ENCODE data around the gene NEB.

DNA sequence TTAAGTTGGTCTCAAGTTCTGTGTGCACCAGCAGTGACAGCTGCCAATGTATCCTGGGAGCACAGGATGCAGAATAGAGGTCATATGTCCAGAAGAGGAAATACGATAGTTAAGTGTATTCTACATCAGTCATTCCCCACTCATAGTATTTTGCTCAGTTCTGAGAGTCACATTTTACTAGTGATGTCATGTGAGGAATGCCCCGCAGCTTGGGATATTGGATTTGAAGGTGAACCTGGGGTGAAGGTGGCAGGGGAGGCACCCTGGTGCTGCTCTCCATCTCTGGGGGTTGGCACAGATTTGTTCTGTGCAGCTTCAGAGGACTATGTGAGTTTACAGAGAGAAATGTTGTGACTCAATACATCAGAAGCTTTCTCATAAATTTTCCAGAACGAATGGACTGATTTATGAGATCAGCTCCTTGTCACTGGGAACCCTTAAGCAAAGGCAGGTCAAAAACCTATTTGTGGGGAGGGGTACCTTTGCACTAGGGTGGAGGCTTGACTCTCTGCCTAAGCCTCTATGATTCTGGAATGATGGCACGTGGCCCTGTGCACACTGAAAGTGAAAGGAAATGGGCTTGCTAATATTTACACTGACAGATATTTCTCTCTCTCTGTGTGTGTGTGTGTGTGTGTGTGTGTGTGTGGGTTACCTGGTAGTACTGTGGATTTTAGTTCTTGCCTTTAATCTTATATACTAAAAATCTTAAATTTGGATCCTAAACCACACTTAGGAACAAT is 95.9 kb downstream of the NEB start:
- TF ChIP-seq POLR2AphosphoS5 (IDR thresholded peaks at IDR 0.05; ENCODE audit: low read depth, low read length) (no peak), TAF1 (IDR thresholded peaks at IDR 0.05; ENCODE audit: borderline replicate concordance, low read depth, low read length) (no peak), NRF1 (IDR thresholded peaks at IDR 0.05; ENCODE audit: low read depth, low read length) (no peak), EZH2phosphoT487 (IDR thresholded peaks at IDR 0.05; ENCODE audit: borderline replicate concordance, low read depth) (no peak), GABPA (IDR thresholded peaks at IDR 0.05; ENCODE audit: low read depth) (no peak), TEAD4 (IDR thresholded peaks at IDR 0.05; ENCODE audit: borderline replicate concordance, insufficient read depth) (no peak), EP300 (IDR thresholded peaks at IDR 0.05; ENCODE audit: borderline replicate concordance in 1 of 2, low read depth in 1 of 2, low read length in 1 of 2) (no peak), ELF1 (IDR thresholded peaks at IDR 0.05) (no peak), CHD2 (IDR thresholded peaks at IDR 0.05; ENCODE audit: low read length, partially characterized antibody) (no peak), RCOR1 (IDR thresholded peaks at IDR 0.05; ENCODE audit: low read length) (no peak)
- TF ChIP-seq, protein P1, sequence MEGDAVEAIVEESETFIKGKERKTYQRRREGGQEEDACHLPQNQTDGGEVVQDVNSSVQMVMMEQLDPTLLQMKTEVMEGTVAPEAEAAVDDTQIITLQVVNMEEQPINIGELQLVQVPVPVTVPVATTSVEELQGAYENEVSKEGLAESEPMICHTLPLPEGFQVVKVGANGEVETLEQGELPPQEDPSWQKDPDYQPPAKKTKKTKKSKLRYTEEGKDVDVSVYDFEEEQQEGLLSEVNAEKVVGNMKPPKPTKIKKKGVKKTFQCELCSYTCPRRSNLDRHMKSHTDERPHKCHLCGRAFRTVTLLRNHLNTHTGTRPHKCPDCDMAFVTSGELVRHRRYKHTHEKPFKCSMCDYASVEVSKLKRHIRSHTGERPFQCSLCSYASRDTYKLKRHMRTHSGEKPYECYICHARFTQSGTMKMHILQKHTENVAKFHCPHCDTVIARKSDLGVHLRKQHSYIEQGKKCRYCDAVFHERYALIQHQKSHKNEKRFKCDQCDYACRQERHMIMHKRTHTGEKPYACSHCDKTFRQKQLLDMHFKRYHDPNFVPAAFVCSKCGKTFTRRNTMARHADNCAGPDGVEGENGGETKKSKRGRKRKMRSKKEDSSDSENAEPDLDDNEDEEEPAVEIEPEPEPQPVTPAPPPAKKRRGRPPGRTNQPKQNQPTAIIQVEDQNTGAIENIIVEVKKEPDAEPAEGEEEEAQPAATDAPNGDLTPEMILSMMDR (IDR thresholded peaks at IDR 0.05) = no peak
- TF ChIP-seq, protein P2, sequence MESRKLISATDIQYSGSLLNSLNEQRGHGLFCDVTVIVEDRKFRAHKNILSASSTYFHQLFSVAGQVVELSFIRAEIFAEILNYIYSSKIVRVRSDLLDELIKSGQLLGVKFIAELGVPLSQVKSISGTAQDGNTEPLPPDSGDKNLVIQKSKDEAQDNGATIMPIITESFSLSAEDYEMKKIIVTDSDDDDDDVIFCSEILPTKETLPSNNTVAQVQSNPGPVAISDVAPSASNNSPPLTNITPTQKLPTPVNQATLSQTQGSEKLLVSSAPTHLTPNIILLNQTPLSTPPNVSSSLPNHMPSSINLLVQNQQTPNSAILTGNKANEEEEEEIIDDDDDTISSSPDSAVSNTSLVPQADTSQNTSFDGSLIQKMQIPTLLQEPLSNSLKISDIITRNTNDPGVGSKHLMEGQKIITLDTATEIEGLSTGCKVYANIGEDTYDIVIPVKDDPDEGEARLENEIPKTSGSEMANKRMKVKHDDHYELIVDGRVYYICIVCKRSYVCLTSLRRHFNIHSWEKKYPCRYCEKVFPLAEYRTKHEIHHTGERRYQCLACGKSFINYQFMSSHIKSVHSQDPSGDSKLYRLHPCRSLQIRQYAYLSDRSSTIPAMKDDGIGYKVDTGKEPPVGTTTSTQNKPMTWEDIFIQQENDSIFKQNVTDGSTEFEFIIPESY (IDR thresholded peaks at IDR 0.05; ENCODE audit: borderline replicate concordance, low read depth) = no peak
- TF ChIP-seq, protein P3, sequence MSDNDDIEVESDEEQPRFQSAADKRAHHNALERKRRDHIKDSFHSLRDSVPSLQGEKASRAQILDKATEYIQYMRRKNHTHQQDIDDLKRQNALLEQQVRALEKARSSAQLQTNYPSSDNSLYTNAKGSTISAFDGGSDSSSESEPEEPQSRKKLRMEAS (IDR thresholded peaks at IDR 0.05; ENCODE audit: low read depth) = no peak

Data from SK-N-SH (cell line).